HuH-7.5 (cell line): ENCODE data around the gene CDYL.

ENCODE experiments used
- DNase-seq: peaks from one replicate; pipeline ENCODE4 v3.0.0; 2011; ENCODE audit warnings: low spot score

Gene CDYL

DNA sequence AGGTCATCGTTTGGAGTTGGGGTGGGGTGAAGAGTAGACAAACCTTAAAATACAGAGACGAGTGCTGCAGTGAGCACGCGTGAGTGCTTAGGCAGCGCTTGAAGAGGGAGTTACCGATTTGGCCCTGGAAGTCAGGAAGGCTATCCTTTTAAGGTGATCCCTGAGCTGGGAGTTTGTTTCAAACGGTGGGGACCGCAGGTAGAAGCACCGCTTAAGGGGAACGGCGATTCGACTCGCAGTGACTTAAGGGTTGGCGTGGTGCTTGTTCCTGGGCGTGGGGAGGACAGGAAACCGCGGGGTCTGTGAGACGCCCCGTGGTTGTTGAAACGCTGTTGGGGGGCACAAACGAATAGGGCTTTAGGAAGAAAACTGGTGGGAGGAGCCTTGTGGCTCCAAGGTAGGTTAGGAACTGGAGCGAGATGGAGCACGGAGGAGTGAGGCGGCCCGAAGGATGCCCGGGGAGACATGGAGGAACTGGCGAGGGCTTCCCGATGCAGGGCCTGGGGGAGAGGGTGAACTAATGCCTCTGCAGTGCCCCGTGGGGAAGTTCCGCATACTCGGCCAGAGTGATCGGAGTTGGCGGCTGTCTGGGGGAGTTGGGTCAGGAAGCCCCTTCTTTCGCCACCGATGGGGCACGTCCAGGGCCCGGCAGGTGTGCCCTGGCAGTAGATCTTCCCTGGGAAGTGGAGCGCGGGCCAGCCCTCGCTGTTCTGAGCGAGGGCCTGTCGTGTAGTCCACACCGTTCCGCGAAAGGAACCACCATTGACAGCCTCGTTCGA lies 1.3 kb upstream of the CDYL start:
- no peak for DNase-seq

DNA sequence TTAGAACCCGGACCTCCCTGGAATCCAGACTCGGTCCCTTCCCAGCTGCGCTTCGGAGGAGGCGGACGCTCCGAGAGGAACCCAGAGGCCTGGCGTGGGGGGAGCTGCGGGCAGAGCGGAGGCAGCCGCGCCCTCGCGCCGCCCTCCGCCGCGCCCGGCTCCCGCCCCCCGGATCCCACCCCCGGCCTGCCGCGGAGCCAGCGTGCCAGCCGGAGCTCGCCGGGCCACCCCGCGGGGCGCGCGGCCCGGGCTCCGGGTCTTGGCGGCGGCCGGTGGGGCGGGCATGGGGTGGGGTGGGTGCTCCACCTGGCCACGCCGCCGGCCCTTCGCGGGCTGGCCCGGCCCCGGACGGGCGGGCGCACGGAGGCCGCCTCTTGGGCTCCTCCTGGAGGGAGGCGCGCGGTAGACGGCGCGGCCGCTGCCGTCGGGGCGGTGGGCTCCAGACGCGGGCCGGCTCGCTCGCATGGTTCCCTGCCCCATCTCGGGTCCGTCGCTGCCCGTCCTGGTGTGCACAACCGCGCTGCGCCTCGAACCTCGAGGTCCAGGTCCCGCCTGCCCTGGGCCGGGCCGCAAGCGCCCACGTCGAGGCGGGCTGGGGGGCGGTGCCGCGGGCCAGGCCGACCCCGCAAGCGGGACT lies 592 bp upstream of the CDYL start:
- peak; percentile 73 for DNase-seq

DNA sequence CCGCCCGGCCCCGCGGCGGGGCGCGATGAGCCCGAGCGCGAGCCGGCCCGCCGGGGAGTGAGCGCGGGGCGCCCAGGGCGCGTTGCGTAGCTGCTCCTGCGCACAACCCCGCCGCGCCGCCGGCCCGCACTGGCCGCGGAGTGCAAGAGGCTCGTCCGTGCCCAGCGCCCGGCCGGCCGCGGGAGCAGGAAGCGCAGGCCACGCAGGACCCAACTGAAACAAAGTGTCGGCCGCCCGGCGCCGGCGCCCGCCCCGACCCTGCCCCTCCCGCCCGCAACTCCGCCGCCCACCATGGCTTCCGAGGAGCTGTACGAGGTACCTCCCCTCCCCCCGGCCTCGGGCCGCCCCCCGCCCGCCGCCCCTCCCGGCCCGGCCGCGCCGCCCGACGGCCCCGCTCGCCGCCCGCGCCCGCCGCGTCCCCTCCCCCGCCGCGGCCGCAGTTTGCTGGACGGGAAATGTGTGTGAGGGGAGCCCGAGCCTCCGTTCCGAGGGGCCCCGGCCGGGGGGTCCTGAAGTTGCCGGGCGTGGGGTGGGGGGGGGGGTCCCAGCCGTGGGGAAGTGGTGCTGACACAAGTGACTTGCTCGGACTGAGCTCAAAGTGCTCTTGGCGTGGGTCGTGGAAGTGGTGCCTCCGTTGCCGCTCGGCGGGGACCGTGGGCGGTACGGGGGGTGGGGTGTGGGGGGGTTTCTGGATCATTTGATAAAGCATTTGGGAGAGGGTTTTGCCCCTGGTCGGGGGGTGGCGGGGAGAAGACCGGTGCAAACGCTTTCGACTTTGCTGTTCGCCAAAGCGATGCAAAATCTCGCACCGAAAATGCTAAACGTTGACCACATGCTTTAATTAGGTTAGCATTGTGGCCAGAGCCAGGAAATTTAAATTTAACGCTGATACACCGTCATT lies 539 bp downstream of the CDYL start:
- peak; percentile 39 for DNase-seq

DNA sequence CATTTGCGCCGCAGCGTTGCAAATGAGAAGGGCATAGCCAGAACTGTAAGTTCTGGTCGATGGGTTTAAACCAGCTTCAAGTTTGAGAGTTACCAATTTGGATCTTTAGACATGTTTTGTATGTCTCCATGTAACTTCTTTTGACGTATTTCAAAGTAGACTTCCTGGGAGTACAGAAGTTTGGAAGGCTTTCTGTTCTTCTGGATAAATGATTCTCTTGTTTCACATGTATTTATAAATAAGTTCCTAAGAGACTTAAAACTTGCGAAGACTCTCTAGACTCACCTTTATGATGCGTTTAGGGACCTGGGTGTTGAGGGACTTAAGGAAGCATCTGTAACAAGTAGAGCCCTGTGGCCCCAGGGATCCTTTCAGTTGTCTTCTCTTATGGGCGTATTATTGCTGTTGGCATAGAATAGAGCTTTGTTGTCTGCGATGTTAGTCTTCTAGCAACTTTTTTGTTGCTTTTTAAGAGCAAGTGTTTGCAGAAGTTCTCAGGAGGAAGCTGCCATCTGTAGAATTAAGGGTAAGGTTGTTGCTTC lies 1.3 kb downstream of the CDYL start:
- DNase-seq, result no peak

DNA sequence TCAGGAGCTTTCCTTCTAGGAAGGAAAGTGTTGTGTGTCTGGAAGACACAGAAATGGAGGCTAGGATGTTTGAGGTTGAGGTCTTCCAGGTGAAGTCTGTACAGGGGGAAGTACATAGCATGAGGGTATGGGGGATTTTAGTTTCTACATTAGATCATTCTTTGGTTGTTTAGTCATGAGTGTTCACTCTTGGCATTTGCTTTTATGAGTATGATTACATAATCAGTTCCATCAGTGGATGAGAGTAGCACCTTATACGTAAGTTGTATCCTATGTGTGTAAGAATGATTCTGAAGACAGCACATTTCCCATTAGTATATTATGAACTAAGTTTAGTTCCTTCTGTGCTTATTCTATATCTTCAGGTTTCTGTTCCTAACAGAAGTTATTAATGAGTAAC lies 1.9 kb downstream of the CDYL start:
- no peak for DNase-seq

DNA sequence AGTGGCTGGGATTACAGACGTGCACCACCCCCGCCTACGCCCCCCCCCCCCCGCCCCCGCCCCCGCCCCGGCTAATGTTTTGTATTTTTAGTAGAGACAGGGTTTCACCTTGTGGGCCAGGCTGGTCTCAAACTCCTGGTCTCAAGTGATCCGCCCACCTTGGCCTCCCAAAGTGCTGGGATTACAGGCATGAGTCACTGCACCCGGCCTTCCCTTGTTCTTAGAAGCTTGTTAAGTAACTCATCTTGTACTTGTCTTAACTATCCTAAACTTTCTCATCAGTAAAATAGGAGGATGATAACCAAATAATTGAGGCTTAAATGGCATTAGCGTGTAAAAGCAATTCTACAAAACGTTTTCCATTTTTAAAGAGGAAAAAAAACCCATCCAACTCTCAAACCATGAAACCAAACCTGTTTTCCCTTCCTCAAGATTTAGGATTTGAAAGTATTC lies 4.2 kb downstream of the CDYL start:
- DNase-seq, result no peak

DNA sequence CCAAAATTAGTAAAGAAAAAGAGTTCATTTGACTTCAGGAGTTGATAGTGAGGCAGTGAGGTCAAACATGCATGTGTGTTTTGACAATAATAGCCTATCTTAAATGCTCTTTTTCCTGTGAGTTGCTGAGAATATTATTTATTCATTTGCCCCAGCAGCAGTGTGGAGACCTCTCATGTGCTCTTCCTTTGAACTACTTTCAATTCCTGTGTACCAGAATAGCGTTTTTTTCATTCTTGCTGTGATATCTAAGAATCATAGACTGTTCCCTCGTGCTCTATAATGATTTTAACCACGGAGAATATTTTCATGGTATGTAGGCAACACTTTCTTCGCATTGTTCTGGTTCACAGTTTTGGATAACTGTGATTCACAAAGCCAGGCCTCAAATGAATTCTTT lies 5.2 kb downstream of the CDYL start:
- no peak for DNase-seq

DNA sequence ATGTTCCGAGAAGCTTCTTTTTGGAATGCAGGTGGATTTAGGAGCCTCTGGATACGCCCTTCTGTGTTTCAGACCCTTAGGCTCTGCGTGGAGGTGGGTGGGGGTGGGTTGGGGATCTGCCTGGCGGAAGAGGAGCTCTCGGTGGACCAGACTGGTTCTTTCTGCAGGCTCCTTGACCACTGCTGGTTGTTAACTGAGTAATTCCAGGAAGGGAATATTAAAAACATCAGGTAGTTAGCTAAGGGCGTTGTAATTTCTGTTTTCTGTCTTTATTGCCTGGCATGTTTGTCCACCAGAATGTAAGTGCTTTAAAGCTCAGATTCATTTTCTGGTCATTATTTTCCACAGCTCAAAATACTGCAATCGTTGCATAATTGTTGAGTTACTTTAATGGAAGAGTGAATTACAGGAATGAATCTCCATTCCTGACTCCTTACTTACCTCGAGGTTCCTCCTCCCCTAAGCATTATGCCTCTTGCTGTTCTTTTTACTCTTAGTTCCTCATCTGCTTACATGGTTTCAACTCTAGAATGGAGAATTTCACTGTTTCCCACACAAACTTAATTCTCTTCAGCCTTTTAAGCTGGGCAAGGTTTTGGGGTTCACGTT lies 5.9 kb downstream of the CDYL start:
- no peak for DNase-seq

DNA sequence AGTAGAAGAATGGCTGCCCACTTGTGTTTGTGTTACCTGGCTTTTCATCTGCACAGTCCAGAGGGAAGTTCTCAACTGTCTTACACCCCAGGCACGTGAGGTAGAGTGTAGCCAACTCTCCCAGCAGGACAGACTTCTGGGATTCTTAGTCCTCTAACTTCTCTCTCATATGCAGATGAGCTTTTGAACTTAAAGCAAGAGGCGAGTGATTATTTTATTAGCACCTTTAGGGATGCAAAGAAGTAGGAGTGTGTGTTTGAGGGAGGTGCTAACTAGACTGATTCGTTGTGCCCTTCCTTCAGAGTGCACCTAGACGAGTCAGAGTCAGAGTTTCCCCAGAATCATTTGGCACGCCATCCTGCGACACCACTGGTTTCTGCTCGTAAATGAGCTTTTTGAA lies 10.8 kb downstream of the CDYL start:
- no peak for DNase-seq

DNA sequence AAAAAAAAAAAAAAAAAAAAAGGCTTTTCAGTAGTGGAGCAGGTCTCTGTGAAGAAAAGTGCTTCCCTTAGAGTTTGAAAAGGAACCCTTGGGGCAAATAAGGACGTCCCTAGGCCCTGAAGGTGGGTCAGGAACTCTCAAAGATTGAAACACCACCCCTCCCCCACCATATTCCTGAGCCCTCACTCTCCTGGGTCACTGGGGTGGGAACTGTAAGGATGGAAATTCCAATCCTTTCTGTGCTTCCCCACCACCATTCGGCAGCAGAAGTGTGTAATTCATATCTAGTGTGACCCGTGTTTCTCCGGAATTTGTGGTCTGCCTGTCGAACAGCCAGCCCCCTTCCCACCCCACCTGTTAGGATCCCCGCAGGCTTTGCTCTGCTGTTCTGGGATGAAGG lies 12.3 kb downstream of the CDYL start:
- DNase-seq, result no peak

DNA sequence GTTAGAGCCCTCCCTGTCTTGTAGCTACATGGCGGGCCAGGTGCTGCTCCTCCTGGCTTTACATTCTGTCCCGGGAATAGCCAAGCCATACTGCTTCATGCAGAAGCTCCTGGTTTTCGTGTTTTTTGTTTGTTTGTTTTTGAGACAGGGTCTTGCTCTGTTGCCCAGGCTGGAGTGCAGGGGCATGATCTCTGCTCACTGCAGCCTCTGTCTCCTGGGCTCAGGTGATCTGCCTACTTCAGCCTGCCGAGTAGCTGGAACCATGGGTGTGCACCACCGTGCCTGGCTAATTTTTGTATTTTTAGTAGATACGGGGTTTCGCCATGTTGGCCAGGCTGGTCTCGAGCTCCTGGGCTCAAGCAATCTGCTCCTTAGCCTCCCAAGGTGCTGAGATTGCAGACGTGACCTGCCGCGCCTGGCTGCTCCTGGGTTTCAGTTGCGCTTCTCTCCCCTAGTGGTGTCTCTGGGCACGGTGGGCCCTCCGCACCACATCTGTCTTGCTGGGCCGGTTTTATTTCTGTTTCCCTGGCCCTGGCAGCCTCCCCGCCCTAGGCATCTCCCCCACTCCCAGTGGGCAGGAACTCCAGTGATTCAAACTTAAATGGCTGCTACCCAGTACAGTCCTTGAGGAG lies 12.9 kb downstream of the CDYL start:
- no peak for DNase-seq

DNA sequence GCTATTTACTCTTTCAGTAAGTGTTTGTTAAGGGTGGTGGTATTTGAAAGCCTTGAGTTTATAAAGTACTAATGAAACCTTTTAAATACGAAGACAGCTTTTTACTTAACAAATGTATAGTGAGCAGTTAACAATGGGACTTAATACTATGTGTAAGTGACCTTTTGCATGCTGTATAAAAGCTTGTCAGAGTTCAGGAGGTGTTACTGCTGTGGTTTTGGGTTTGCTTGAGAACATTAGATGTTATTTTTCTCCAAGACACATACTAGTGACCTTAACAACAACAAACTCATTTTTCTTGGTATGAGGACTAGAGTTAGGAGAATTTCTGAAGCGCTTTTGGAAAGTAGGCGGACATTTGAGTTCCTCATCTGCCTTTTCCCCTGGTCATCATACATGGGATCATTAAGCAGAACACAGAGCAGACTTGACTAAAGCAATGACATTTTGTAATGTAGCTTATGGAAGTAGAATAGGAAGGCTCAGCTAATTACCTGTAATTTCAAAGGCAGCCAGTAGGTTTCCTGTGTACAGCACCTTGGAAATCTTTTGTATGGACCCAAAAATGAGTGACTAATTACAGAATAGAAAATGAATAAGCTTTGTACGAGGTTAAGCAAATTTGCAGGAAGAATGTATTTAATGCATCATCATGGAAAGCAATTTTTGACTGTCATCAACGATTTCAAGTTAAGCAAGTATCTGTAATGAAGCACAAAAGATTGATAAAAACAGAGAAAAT lies 14.1 kb downstream of the CDYL start:
- DNase-seq, result no peak

DNA sequence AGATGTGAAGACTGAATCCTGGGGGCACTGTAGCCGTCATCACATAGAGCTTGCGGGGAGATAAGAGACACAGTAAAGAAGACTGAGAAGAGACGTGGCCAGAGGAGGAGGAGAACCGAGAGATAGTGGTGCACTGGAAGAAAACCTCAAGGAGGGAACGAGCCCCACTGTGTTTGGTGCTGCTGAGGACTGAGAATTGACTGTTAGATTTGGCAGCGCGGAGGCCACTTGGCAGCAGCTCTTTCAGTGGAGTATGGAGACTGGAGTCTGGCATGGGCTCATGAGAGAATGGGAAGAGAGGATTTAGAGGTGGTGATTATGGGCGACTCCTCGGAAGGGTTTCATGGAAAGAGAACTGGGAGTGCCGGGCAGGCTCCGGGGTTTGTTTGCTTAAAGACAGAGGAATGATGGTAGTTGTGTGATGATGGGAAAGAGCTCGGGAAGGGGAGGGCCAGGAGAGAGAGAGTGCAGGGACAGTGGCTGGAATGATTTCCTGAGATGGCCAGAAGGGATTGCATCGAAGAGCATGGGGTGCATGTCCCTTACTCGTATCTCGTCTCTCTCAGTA lies 18.0 kb downstream of the CDYL start:
- peak; percentile 13 for DNase-seq

DNA sequence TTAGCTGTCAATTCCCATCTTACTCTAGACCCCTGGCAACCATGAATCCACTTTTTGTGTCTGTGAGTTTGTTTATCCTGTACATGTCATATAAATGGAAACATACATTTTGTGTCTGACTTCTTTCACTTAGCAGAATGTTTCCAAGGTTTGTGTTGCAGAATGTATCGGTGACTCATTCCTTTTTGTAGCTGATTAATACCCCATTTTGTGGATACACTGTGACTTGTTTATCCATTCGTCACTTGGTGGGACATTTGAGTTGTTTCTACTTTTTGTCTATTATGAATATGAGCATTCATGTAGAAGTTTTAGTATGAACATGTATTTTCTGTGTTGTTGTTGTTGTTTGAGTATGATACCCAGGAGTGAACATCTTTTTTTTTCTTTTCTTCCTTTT lies 21.4 kb downstream of the CDYL start:
- DNase-seq, result no peak

DNA sequence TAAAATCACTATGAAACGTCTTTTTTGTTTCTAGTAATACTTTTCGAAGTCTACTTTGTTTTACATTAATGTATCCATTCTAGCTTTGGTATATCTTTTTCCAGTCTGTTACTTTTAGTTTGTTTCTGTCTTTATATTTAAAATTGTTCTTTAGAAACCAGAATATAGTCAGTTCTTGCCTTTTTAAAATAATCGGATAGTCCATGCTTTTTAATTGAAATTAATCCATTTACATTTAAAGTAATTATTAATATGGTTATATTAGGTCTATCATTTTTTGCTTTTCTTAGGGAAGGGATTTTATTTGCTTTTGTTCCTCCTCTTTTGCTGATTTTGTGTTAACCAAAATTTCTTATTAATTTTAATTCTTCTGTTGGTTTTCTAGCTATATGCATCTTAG lies 23.7 kb downstream of the CDYL start:
- no peak for DNase-seq

DNA sequence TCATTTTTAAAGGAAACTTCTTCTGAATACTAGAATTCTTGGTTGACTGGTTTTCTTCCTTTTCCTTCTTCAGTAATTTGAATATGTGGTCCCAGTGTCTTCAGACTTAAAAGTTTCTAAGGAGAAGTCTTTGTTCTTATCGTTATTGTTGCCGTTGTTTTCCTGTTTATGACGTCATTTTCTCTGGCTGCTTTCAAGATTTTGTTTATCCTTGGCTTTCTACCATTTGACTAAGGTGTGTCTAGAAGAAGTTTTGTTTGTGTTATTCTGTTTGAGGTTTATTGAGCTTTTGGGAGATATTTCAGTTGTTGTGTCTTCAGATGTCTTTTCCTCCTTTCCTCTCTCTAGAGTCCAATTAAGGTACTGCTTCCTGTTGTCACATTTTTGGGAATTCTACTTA lies 24.5 kb downstream of the CDYL start:
- no peak for DNase-seq

DNA sequence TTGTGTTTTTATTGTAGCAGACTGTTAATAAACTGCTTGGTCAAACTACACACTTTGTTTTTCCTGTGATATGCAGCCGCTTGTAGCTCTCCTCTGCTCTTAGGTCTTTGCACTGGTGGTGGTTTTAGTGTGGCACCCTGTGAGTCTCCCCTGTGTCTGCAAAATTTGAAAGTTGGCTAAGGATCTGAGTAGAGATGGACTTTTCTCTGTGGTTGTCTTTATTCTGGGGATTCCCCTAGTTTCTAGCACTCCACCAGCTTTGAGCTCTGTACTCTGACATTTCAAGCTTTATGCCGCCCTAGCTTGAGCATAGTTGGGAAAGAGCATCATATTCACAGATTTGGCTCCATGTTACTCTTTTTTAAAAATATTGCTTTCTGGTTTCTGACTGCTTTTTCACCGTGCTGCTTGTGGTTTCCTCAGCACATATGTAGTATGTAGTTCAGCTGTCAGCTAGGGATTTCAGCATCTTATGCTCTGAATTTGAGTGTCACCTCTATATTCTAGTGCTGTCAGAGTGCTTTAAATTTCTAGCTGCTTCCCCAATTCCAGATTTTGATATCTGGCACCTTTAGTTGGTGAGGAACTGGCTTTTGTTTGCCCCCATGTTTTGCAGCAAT lies 25.4 kb downstream of the CDYL start:
- no peak for DNase-seq

DNA sequence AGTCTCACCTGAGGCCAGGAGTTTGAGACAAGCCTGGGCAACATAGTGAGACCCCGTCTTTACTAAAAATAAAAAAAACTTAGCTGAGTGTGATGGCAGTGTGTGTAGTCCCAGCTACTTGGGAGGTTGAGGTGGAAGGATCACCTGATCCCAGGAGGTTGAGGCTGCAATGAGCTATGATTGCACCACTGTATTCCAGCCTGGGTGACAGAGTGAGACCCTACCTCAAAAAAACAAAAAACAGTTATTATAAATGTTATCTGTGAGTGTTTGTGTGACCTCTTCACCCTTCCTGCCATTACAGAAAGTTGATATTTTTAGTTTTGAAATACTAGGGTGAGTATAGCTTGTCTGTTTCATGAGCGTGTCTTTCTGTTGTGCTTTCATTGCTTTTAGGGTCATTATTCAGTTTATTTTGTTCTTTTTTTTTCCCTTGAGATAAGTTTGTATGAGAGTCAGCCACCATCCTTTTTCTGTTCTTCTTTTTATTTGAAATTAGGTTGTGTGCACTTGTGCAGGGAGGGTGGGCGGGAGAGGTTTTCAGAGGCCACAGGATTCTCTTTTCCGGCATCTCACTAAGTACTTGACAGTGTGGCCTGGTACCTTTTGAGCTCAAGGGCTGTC lies 26.2 kb downstream of the CDYL start:
- no peak for DNase-seq

DNA sequence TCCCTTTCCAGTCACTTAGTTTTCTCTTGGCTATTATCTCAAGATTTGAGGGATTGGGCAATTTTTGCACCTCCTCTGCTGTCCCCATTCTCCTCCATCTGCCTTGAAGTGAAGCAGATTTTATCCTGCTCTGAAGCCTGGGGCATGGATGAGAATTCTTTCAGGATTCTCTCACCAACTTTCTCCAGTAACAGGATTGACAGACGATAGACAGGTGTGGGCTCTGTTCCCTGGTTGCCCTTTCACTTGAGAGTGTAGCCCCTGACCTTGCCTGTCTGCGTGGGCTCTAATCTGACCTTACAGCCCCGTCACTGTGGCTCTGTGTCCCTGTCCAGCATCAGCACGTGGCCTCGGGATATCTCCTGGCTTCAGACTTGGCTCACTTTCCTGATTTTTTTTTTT lies 27.1 kb downstream of the CDYL start:
- DNase-seq, result no peak

DNA sequence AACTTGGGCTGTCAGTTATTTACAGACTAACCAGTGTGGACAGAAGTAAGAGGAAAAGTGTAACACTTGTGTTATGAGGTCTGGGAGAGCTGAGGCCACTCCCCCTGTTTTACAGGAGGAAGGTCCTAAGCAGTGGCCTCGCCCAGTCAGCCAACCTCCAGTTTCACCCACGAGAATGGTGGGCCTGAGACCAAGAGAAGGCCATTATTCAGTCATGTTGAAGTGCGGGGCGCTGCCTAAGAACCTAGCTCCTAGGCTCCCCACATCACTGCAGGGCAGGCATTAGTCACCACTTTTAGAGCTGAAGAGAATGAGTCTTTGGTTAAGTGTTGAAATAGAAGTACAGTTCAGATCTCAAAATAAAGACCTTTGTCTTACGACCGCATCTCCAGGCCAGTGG lies 27.9 kb downstream of the CDYL start:
- DNase-seq, result no peak
